ENCODE data around the gene NFIA.

Gene NFIA

GRCh38 chr1:61130338-61131000 lies 48.1 kb downstream of the NFIA start:
- DNase-seq (ENCODE audit: low read depth) = no peak

- no peak for DNase-seq (ENCODE audit: low read depth)
Observed at GRCh38 chr1:61131248-61131647, 48.9 kb downstream of the NFIA start.

DNA sequence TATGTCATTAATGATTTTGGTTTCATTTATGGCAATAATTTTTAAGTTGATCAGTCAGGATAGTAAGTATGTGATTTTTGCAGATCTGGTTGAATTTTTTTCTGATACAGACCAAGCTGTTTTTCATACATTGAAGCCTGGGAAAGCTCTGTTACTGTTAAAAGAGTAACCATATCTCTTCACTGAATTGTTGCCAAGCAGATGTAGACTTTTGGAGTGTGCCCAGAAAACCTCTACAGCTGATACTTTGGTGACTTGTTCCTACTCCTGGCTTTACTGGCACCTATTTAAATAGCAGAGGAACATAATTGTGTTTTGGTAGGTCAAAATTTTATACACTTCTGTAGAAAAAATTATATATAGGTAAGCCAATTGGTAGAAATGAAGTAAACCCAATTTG lies 49.4 kb downstream of the NFIA start:
- no peak for DNase-seq (ENCODE audit: low read depth)

- DNase-seq (ENCODE audit: low read depth) = no peak
Observed at GRCh38 chr1:61132176-61132638, 49.8 kb downstream of the NFIA start.

- DNase-seq (ENCODE audit: low read depth) = no peak
Observed at GRCh38 chr1:61132645-61133334, 50.4 kb downstream of the NFIA start.

GRCh38 chr1:61133335-61134019 lies 51.1 kb downstream of the NFIA start:
- DNase-seq (ENCODE audit: low read depth) = no peak

- DNase-seq (ENCODE audit: low read depth) = no peak
Observed at GRCh38 chr1:61135291-61135690, 52.9 kb downstream of the NFIA start.

GRCh38 chr1:61138305-61138704 lies 55.9 kb downstream of the NFIA start:
- DNase-seq (ENCODE audit: low read depth) = no peak

DNA sequence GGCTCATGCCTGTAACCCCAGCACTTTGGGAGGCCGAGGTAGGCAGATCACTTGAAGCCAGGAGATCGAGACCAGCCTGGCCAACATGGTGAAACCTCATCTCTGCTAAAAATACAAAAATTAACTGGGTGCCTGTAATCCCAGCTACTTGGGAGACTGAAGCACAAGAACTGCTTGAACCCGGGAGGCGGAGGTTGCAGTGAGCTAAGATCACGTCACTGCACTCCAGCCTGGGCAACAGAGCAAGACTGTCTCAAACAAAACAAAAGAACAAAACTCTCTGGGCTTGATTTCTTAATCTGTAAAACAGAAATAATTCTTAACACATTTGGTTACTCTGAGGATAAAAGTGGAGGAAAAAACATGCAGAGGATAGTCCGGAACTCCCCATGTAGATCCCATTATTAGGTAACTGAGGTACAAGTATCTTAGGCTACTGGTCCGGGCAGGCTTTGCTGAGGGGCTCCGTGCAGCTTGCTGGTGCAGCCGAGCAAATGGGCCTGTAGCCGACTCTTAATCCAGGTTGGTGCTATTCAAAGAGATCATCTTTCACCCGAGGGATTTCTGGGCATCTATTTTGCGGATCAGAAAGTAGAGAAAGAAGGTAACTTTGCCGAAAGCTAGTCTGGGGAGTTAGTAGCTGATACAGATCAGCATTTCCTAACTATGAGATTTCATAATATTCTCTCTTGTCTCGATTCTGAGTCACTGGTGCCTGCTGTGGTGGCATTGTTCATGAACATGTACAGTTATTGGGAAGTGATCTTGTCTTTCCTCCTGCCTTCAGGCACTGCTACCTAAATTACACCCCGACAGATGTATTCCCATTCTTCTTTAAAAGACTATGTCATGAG lies 56.8 kb downstream of the NFIA start:
- no peak for DNase-seq (ENCODE audit: low read depth)

- DNase-seq (ENCODE audit: low read depth) = no peak
Observed at GRCh38 chr1:61139775-61140549, 57.6 kb downstream of the NFIA start.

DNA sequence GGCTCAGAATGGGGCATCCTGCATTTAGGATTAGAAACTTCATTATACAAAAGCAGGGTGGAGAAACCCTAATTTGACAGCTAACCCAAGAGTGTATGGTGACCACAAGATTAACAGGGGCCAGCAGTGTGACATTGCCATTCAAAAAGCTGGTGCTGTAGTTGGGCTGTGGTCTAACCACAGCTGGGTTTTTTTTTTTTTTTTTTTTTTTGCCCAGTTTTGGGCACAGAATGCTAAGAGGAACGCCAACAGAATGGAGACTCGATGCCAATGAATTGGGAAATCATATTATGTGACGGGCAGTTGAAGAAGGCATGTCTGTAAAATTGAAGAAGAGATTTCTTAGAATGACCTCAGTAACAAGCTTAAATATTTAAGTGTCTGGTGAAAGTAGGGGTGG lies 58.4 kb downstream of the NFIA start:
- no peak for DNase-seq (ENCODE audit: low read depth)

GRCh38 chr1:61141288-61142042 lies 59.1 kb downstream of the NFIA start:
- DNase-seq (ENCODE audit: low read depth) = no peak

GRCh38 chr1:61142043-61142440 lies 59.7 kb downstream of the NFIA start:
- no peak for DNase-seq (ENCODE audit: low read depth)

DNA sequence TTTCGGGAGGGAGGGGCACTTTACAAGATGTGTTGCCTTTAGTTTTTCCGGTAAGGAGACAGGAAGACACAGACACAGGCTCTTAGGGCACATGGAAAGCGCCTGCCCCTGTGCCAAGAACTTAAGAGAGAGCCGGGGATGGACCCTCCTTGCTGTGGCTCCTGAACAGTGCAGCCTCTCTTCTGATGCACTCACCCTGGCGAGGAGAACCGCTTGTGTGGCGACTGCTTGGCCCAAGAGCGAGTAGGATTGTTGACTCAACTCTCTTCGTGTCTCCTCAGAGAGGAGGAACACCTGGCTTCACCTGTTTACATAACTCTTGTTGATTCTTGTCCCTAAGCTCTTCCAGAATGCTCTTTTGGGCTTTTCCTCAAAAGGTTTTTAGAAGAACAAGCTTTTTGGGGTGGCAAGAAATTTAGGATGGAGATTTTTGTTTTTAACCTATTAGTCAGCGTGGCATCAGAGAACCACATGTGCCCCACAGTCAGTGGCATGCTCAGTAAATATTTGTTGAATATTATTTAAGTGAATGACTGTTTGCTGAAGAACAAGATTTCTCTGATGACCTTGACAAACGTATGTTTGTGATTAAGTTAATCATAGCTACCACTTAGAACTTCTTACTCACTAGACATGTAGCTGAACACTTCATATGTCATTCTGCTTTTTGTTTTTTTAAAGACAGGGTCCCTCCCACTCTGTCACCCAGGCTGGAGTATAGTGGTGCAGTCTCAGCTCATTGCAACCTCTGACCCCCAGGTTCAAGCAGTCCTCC lies 60.6 kb downstream of the NFIA start:
- DNase-seq (ENCODE audit: low read depth) = no peak

GRCh38 chr1:61143821-61144424 lies 61.6 kb downstream of the NFIA start:
- no peak for DNase-seq (ENCODE audit: low read depth)

DNA sequence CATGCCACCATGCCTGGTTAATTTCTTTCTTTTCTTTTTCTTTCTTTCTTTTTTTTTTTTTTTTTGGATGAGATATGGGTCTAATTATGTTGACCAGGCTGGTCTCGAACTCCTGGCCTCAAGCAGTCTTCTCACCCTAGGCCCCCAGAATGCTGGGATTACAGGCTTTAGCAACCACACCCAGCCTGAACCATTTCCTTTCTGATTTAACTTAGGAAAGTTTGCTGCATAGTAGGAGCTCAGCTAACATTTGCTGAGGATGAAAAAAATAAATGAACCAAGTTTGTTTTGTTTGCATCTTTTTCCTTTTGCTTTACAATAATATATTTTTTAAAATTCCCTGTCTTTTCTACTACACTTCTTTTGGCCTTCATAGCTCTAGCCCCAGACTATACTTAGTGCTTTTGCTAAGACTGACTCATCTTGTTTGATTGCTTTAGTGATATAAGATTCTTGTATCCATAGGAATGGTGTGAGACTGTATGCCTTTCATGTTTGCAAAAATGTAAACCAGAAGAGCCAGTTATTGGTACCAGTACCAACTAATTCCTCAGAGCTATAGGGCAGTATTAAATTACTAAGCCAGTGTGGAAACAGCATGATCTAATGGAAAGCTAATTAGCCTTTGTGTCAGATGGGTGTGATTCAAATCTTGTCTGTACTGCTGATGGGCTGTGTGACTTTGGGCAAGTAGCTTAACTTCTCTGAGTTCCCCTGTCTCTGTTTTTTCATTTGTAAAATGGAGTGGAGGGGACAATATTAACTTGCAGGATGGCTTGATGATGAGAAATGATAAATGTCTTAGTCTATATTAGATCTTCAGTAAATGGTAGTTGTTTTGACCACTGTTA lies 66.9 kb downstream of the NFIA start:
- no peak for DNase-seq (ENCODE audit: low read depth)

GRCh38 chr1:61151565-61151964 lies 69.2 kb downstream of the NFIA start:
- no peak for DNase-seq (ENCODE audit: low read depth)

- DNase-seq (ENCODE audit: low read depth) = no peak
Observed at GRCh38 chr1:61152066-61152465, 69.7 kb downstream of the NFIA start.

Data from GM04503 (cell line).